Measurements from ENCODE around the gene KCNN2.

KCNN2 gene

DNA sequence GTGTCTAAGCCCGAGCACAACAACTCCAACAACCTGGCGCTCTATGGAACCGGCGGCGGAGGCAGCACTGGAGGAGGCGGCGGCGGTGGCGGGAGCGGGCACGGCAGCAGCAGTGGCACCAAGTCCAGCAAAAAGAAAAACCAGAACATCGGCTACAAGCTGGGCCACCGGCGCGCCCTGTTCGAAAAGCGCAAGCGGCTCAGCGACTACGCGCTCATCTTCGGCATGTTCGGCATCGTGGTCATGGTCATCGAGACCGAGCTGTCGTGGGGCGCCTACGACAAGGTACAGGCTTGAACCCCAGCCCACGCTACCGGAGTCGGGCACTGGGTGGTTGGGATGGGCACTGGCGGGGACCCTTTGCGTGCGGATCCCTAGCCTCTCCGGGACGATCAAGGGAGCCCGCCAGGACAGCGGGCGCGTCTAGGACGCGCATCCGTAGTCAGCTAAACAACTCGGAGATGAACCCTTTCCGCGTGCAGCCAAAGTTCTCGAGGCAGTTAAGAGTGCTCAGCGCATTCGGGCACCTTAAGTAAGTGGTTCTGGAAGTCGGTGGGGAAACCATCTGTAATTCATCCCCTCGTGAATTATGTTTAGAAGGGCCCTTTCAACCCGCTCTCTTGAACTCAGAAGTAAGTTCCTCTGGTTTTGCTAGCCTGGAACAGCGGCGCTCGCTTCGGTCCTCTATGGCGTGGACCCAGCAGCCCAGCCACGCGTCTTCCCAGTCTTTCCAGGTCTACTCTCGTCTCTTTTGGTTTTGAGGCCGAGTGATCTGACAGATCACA, 1.3 kb downstream of the KCNN2 start:
- DNase-seq (ENCODE audit: low read depth in 2 of 2): no peak

DNA sequence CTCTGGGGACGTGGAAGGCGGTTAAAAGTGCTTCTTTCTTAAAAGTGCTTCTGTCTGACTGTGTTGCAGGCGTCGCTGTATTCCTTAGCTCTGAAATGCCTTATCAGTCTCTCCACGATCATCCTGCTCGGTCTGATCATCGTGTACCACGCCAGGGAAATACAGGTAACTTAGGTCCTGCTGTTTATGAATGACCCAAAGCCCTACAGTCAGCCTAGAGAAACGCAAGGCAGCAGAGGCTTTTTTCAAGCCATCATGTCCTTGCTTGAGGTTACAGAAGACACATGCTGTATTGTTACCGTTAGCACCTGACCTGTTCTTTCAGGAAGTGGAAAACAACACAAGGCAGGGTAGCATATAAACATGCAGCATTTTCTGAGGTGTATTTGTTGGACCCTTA, 2.0 kb downstream of the KCNN2 start:
- no peak for DNase-seq (ENCODE audit: low read depth in 2 of 2)

DNA sequence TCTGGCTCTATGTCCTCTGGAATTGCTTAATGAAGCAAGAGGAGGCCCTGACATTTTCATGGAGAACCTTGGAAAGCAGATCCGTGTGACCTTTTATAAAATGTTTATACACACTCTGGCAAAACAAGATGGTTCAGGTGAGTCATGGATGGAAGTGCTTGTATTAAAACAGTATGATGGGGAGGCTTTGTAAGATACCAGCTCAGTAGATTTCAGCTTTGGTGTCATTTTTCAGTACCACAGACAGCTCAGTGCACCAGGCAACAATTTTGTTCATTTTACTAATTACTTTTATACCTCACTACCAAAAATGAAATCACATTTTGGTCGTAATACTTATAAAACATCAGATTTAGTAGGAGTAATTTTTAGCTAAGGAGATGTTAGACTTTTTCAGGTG, 5.2 kb downstream of the KCNN2 start:
- no peak for DNase-seq (ENCODE audit: low read depth in 2 of 2)

DNA sequence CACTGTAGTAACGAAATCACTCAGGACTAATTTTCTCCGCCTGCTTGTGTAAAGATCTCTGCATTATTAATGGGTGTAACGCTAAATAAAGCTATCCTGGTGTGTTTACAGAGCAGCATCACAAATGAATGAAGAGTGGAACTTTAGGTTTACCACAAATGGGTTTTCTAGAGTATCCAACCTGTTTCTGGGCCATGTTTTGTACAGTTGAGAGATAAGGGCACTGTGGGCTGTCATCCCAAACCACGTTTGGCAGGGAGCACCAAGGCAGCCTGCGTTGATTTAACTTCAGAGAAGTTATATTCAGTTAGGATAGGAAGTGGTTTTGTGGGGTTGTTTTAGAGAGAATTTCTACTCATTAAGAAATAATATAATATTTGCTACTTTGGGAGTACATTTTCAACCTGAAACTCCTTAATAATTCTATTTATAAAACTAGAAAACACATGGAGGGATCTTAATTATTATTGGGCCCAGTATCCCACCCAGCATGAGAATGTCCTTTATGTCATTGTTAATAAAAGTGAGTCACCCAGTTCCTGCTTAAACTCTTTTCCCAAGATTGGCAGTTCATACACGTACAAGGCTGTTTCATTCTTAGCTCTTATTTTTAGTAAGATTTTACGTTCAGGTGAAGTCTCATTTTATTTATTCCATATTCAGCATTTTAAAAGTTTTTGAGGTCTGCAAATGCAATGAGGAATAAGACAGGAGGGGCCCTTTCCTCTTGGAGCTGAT, 8.0 kb downstream of the KCNN2 start:
- no peak for DNase-seq (ENCODE audit: low read depth in 2 of 2)

DNA sequence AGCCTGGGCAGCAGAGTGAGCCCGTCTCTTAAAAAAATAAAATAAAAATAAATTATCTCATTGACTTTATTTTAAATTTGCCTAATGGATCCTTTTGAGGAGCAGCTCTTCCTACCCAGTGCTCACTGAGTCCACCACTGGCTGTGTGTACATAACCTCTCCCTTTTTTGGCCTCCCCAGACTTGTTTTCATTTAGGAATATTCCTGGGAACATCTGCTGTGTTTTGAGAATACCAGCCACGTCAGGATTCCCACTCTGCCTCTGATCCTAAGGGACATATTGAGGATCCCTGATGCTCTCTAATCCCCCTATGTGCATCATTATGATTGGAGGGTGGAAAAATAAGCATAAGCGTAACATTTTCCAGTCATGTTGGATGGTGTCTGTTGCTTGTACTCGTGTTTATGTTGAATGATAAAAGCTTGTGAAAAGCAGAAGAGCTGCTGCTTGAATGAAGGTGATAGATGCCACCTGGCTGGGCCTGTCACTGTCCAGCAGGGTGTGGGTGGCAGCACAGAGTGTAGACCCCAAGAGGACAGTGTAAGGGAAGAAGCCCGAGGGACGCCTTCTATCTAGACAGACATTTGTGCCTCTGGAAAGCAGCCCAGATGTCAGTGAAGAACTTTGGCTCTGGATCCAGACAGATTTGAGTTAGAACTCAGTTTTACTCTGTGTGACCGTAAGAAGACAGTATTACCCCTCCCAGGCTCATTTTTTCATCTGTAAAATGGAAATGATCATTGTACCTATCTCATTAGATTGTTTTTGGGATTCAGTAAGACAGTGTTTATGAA, 15.4 kb downstream of the KCNN2 start:
- DNase-seq (ENCODE audit: low read depth in 2 of 2): no peak

DNA sequence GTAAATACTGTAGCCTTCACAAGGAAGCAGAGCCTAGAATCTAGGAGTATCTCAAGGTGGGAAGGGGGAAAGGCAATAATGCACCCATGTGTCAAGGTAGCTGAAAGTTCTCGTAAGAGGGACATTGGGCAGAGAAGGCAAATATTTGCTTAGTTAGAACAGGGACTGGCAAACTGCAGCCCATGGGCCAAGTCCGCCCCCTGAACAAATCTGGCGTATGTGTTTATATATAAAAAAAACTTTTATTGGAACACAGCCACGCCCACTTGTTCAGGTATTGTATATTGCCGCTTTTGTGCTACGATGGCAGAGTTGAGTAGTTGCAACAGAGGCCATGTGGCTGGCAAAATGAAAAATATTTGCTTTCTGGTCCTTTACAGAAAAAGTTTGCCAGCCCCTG, 16.1 kb downstream of the KCNN2 start:
- DNase-seq (ENCODE audit: low read depth in 2 of 2): no peak

DNA sequence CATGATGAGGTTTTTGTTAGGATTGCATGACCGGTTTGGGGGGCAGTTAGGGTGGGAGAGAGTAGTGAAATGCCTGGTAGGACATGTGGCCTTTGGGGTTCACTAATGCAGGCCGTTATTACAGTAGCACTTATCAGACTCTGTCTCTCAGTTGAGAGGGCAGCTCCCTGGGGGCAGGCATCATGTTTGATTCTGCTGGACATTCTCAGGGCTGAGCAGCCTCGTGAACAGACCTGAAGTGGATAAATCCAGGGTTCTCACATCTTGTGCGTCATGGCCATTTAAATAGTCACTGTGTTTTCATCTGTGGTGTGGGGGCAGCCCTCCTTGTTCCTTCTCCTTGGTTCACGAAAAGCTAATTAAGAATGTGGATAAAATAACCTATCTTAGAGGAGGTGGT, 18.9 kb downstream of the KCNN2 start:
- DNase-seq (ENCODE audit: low read depth in 2 of 2): no peak

DNA sequence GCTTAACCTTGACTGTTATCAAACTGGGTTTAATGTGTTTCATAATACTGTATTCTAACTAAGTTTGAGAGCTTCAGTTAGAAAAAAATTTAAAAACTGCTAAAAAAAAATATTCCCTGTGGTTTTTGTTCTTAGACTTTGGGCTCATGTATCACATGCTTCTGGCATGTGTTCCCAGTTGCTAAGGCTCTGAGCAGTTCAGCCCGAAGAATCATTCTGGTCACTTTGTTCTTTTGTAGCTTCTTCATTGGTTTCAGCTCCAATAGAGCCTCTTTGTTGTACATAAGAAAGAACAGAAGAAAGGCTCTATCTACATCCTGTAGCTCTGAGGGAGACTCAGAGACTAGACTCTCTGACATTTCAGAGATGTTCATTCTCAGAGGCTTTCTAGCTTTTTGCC, 25.6 kb downstream of the KCNN2 start:
- DNase-seq (ENCODE audit: low read depth in 2 of 2): no peak

DNA sequence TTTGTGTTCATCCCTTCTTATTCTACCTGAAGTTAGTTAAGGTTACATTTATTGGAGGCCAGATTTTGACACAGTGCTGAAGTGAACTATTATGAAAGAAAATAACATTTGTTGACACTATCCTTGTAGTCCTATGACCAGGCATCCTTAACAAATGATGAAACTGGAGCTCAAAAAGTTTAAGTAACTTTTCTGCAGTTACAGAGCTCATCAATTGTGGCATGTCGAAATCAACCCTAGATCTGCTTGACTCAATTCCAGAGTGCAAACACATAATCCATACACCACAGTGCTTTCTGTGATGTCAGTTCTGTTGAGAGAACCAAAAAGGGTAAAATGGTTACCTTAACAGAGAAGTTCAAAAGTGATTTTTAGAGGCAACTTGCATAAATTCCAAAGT, 28.6 kb downstream of the KCNN2 start:
- DNase-seq (ENCODE audit: low read depth in 2 of 2): no peak

DNA sequence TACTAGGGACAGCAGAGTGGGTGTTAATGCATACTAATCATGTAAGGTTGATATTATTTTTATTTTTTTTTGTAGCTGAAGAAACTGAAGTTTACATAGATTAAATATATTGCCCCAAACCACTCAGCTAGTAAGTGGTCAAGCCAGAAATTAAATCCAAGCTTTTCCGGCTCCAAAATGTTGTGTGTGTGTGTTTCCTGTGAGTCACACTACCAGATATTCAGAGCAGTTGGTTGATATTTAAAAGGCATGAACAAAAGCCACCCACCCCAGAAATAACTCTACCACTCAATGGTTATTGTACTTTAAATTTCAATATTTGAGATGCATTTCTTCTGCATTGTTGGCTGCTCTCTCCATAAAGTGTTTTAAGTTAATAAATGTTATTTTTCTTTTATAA, 29.5 kb downstream of the KCNN2 start:
- no peak for DNase-seq (ENCODE audit: low read depth in 2 of 2)

DNA sequence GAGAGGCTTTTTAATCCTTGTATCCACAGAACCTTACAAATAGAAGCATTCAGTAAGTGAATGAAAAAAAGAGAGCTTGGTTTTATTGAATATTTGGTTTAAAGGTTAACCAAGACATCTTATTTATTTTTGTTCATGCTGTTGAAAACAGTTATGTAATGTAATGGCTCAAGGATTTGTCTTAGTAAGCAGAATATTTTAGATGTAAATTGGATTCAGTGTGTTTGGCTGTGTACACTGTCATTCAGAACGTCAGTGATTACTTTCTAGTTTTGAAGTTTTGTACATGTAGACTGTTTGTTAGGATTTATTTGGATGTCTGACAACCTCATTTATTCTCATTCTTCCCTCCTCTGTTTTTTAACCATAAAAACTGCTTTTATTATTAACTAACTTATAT, 31.3 kb downstream of the KCNN2 start:
- no peak for DNase-seq (ENCODE audit: low read depth in 2 of 2)

DNA sequence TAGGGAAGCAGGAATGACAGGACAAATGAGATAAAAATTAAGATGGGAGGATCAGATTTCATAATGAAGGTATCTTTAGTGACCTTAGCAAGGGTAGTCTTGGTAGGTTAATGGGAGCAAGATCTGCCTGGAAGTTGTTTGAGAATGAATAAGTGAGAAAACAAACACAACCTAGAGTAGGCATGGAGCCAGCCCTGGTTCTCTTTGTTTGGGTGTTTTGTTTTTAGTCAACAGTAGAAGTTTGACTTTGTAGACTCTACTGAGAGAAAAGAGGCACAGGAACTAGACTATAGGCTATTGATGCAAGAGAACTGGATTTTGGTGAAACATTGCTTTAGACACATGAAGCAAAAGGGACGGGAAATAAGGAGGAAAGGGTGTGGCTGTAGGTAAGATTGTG, 40.3 kb downstream of the KCNN2 start:
- no peak for DNase-seq (ENCODE audit: low read depth in 2 of 2)

DNA sequence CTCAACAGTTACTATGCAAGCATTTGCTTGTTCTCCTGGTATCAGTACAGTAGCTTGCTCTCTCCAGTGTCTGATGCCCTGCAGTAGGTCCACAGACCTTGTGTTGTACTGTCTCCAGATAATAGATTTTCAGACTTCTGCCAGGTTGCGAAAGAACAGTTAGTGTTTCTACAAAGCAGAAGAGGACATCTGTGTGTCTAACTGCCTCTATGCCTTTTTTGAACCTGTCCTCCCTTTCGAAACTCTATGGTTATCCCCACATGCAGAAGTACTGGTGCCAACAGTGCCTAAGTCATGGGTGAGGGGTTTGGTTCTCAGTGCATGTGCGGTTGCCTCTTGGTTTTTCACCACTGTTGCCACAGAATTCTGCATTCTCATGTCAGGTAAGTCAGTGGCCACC, 45.9 kb downstream of the KCNN2 start:
- no peak for DNase-seq (ENCODE audit: low read depth in 2 of 2)

DNA sequence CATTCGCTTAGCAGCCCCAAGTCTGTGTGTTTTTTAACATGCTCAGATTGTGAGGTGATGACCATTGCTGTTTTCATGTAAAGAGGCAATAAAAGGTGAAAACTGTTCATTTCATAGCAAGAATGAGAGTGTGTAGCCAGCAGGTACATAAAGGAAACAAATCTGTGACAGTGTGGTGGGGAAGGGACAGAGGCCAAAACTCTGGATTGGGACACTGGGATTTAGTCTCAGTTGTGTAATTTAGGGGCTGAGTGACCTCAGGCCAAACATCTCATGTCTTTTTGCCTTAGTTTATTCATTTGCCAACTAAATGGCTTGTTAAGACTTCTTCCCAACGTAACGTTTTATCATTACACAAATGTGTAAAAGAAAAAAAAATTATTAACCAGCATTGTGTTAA, 47.0 kb downstream of the KCNN2 start:
- no peak for DNase-seq (ENCODE audit: low read depth in 2 of 2)

DNA sequence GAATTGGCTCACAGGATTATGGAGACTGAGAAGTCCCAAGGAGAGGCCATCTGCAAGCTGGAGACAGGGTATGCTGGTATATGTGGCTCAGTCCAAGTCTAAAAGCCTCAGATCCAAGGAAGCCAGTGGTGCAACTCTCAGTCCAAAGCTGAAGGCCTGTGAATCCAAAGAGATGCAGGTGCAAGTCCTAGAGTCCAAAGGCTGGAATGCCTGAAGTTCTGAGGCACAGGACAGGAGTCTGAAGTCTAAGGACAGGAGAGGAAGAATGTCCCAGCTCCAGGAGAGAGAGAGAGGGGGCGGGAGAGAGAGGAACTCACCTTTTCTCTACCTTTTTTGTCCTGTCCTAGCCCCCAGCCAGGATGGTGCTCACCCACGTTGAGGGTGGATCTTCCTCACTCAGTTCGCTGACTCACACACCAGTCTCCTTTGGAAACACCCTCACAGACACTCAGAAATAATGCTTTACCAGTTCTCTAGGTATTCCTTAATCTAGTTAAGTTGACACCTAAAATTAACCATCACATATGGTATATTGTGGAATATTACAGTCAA, 49.6 kb downstream of the KCNN2 start:
- DNase-seq (ENCODE audit: low read depth in 2 of 2): no peak

DNA sequence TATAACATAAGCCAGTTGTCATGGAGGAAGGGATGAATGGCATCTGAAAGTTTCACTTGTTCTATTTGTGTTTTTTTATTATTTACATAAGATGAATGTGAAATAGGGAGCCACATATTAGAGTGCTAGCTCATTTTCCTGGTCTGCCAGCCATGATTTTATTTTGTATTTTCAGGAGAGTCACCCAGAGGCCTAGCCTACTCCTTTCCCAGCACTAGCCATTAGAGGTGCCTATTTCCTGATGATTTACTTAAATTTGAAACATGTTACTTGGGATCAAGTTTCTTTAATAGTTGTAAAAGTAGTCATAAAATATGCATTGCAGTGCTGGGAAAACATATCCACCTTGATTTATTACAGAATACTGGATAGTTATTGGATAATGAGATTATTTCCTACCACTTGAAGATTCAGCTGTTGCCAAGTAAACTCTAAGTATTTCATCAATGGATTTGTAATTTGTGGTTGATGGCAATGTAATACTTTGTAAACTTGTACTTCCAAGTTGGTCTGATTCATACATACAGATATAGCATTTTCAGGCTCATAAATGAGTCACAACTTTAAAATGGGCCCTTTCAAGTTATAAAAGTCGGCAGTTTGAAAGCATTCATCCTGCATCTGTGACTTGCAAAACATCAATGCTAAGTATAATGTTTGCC, 50.8 kb downstream of the KCNN2 start:
- DNase-seq (ENCODE audit: low read depth in 2 of 2): no peak

DNA sequence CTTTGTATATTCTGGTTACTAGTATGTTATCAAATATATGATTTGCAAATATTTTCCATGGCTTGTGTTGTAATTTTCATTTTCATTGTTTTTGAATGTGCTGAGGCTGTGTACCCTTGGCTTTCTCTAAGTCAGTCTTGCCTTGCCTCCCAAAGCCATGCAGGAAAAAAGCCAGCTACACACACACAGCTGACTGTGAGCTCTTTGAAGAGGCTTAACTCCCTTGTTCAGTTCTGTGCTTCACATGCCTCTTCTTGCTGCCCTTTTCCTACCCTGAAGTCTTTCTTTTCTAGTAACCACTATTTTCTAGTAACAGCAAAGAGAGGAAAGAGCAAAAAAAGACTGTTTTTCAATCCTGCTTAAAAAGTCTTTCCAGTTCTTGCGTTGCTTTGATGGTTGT, 53.9 kb downstream of the KCNN2 start:
- DNase-seq (ENCODE audit: low read depth in 2 of 2): no peak

DNA sequence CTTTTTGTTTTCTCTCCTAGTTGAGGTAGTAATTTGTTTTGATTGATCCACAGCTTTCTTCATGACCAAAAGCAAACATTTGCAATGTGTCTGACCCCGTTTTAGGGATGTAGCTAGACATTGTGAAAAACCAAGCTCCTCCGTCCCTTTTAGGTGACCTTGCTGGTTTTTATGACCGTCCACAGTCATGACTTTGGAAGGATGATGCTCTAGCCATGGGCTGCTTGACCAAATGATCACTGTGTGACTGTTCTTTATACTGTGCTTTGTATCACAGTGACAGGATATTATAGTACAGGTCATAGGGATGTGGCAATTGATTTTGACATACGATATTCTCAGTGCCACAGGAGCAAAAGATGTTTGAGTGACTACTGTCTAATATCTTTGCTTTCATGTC, 54.4 kb downstream of the KCNN2 start:
- no peak for DNase-seq (ENCODE audit: low read depth in 2 of 2)

DNA sequence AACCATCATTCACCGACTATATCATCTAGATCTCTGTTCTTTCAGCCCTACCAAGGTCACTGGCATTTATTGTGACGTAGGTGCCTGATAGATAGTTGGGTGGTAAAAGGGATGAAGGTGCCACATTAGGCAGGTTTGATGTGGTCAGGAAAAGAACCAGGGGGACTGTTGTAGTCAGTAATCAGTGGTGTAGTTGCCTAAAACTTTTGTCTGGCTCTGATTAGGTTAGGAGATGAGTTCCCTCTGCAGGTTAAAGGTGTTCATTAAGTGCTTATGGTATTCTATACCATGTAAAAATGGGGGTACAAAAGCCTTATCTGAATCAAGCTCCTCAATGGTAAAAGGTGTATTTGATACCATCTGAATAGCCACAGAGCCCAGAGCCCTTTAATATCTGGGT, 55.6 kb downstream of the KCNN2 start:
- DNase-seq (ENCODE audit: low read depth in 2 of 2): no peak

DNA sequence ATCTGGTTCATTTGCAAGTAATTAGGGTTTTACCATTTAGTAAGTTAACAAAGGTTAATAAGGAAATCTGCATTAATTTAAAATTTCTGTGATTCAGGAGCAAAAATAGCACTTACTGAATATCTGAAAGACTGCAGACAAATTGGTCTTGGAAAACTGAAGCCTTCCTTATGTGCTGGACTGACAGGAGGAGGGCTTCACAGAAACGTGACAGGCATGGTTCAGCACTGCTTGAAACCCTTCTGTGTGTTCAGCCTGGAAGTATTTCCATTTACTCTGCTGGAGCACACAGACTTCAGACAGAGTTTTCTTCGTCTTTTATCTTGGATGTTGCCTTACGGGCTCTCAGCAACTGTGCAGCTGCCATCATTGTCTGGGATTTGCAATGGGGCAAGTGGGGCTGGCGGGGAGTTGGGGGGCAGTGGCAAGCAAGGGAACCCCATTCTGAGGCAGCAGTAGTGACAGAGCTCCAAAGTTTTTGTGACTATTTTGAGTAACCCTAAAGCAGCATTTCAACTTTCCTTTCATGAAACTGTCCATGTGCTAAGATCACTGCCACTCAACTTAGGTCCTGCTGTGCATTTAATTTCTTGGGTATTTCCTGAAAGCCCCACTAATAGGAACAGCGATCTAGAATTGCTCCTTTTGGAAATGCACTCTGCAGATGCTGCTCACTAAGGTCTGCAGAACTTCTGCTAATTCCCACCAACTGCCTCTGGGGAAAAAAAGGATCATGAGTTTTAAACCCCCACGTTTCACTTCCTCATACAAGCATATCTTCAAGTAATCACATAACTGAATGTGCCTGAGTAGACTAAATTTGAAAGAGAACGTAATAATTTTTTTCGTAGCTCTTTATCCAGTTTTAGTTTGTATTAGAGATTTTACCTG, 56.6 kb downstream of the KCNN2 start:
- DNase-seq (ENCODE audit: low read depth in 2 of 2): no peak

DNA sequence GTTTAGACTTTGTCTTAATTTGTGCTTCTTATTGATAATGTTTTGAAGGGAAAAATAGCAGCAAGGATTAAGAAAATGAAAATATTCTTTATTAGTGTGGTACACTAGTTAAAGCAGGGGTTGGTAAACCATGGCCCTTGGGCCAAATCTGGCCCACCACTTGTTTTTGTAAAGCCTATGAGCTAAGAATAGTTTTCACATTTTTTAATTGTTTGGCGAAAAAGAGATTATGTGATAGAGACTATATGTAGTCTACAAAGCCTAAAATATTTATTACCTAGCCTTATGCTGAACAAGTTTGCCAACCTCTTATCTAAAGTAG, 57.2 kb downstream of the KCNN2 start:
- DNase-seq (ENCODE audit: low read depth in 2 of 2): no peak
